Osteoblast (primary cell): ENCODE results near the gene LPXN. TPM values are rescaled to one million over a fixed set of nuclear protein-coding genes. Genes with fewer than 3 reads are reported as not detected.

Experiments
- DNase-seq: peaks from one replicate; pipeline ENCODE4 v3.0.0; 2011; ENCODE audit warnings: low spot score, mixed read lengths; ENCODE audit not compliant: insufficient read length; ENCODE audit errors: missing footprints
- H2AFZ ChIP-seq: 2 replicates; pipeline ENCODE4 v1.6.0; 2011; ENCODE audit warnings: mild to moderate bottlenecking, low read length
- H3K27ac ChIP-seq: 2 replicates; pipeline ENCODE4 v1.5.1; 2011; ENCODE audit warnings: mild to moderate bottlenecking, low read depth, low read length, moderate library complexity
- H3K27me3 ChIP-seq: 2 replicates; pipeline ENCODE4 v1.6.0; 2012; ENCODE audit warnings: mild to moderate bottlenecking, control low read depth, inconsistent platforms, low read length, moderate library complexity; ENCODE audit not compliant: insufficient read depth
- H3K36me3 ChIP-seq: 2 replicates; pipeline ENCODE4 v1.5.1; 2011; ENCODE audit warnings: mild to moderate bottlenecking, low read length, control low read depth, moderate library complexity; ENCODE audit not compliant: insufficient read depth
- H3K4me1 ChIP-seq: 2 replicates; pipeline ENCODE4 v1.5.1; 2011; ENCODE audit warnings: mild to moderate bottlenecking, low read length, control low read depth, moderate library complexity; ENCODE audit not compliant: insufficient read depth
- H3K4me2 ChIP-seq: 2 replicates; pipeline ENCODE4 v1.6.0; 2011; ENCODE audit warnings: mild to moderate bottlenecking, low read length; ENCODE audit not compliant: insufficient read depth
- H3K4me3 ChIP-seq: fragments of 200-600 bp; sonication (generic); 3 replicates; pipeline ENCODE4 v1.5.1; 2012; ENCODE audit warnings: mild to moderate bottlenecking, low read length, inconsistent platforms; ENCODE audit not compliant: insufficient read depth
- H3K79me2 ChIP-seq: 2 replicates; pipeline ENCODE4 v1.6.0; 2012; ENCODE audit warnings: mild to moderate bottlenecking, low read length, control low read depth, inconsistent platforms; ENCODE audit not compliant: insufficient read depth
- H3K9me3 ChIP-seq: 2 replicates; pipeline ENCODE4 v1.5.1; 2011; ENCODE audit warnings: low read depth, low read length, control low read depth
- H4K20me1 ChIP-seq: 2 replicates; pipeline ENCODE4 v1.6.0; 2012; ENCODE audit warnings: mild to moderate bottlenecking, low read length, control low read depth; ENCODE audit not compliant: insufficient read depth
- total RNA-seq: library from RNA; depleted of rRNA; stranded (reverse); fragments of >200 nt; gene quantifications from 2 replicates; pipeline ENCODE4 v1.2.3, GENCODE V29; 2012
- TF ChIP-seq, protein P1 (sequence below): IDR thresholded peaks from 2 replicates; pipeline ENCODE4 v1.5.1; 2011; ENCODE audit warnings: mild to moderate bottlenecking, low read depth, low read length, moderate library complexity; ENCODE audit errors: extremely low read depth

LPXN gene
- total RNA-seq, 1 donor = 14.5 TPM

- Histone ChIP-seq H3K4me1 (peaks cover 43% of the 10 kb centered on the region), H3K9me3 (no peaks in the 10 kb centered on the region), H3K27ac (peak overlapping the region; percentile 93), H3K27me3 (no peaks in the 10 kb centered on the region), H3K79me2 (peaks cover 60% of the 10 kb centered on the region), H3K36me3 (peaks cover 7% of the 10 kb centered on the region), H2AFZ (peak overlapping the region; percentile 94), H3K4me3 (peak overlapping the region; percentile 85), H3K4me2 (peak overlapping the region; percentile 89), H4K20me1 (peaks cover 3% of the 10 kb centered on the region)
- TF ChIP-seq, protein P1, sequence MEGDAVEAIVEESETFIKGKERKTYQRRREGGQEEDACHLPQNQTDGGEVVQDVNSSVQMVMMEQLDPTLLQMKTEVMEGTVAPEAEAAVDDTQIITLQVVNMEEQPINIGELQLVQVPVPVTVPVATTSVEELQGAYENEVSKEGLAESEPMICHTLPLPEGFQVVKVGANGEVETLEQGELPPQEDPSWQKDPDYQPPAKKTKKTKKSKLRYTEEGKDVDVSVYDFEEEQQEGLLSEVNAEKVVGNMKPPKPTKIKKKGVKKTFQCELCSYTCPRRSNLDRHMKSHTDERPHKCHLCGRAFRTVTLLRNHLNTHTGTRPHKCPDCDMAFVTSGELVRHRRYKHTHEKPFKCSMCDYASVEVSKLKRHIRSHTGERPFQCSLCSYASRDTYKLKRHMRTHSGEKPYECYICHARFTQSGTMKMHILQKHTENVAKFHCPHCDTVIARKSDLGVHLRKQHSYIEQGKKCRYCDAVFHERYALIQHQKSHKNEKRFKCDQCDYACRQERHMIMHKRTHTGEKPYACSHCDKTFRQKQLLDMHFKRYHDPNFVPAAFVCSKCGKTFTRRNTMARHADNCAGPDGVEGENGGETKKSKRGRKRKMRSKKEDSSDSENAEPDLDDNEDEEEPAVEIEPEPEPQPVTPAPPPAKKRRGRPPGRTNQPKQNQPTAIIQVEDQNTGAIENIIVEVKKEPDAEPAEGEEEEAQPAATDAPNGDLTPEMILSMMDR = peak; percentile 70
- peak; percentile 85 for DNase-seq
Measured at GRCh38 chr11:58579192-58580129, 3.8 kb upstream of the LPXN start.

- peak within 1 kb of the TSS; percentile 94 for H2AFZ ChIP-seq
Measured at GRCh38 chr11:58578635-58579191, 3.1 kb upstream of the LPXN start, which contains the start of gene ZFP91. ZFP91 (plus strand) TSS chr11:58579063; CDS start chr11:58579282, 219 bp downstream.

GRCh38 chr11:58578136-58578634, 2.5 kb upstream of the LPXN start:
- H3K27me3 ChIP-seq = no peaks in the 10 kb centered on the region
- no peaks in the 10 kb centered on the region for H3K9me3 ChIP-seq
- peaks cover 56% of the 10 kb centered on the region for H3K4me1 ChIP-seq
- H3K79me2 ChIP-seq = peaks cover 47% of the 10 kb centered on the region
- H3K4me2 ChIP-seq = peak overlapping the region; percentile 98
- peaks cover 7% of the 10 kb centered on the region for H3K36me3 ChIP-seq
- H2AFZ ChIP-seq = peak overlapping the region; percentile 87
- peak overlapping the region; percentile 100 for H3K27ac ChIP-seq
- peak overlapping the region; percentile 89 for H3K4me3 ChIP-seq
- TF ChIP-seq, protein P1 = no peak
- peak; percentile 77 for DNase-seq
- peaks cover 3% of the 10 kb centered on the region for H4K20me1 ChIP-seq

More at GRCh38 chr11:58578635-58579191, 3.1 kb upstream of the LPXN start, which contains the start of gene ZFP91:
- Histone ChIP-seq H3K79me2 (peaks cover 52% of the 10 kb centered on the region), H3K4me3 (peak within 1 kb of the TSS; percentile 89), H3K36me3 (peaks cover 7% of the 10 kb centered on the region), H3K27ac (peak within 1 kb of the TSS; percentile 100), H3K27me3 (no peaks in the 10 kb centered on the region), H3K9me3 (no peaks in the 10 kb centered on the region), H3K4me1 (peaks cover 51% of the 10 kb centered on the region), H4K20me1 (peaks cover 3% of the 10 kb centered on the region), H3K4me2 (peak within 1 kb of the TSS; percentile 98)
- peak; percentile 96 for DNase-seq
- TF ChIP-seq, protein P1 = no peak
